AG09309 (cell line): ENCODE data around the gene NKX6-1.

ENCODE experiments used
- DNase-seq: peaks from one replicate; pipeline ENCODE4 v3.0.0-alpha.2; 2010; ENCODE audit warnings: low read depth
- H3K4me3 ChIP-seq: 2 replicates; pipeline ENCODE4 v1.5.1; 2011; ENCODE audit warnings: mild to moderate bottlenecking, low read depth, low read length, moderate library complexity; ENCODE audit not compliant: control insufficient read depth
- CTCF ChIP-seq: IDR thresholded peaks from 2 replicates; pipeline ENCODE4 v1.5.1; 2011; ENCODE audit warnings: mild to moderate bottlenecking, low read depth, low read length, inconsistent platforms; ENCODE audit not compliant: insufficient read depth, control insufficient read depth; ENCODE audit errors: missing control alignments

NKX6-1 gene

DNA sequence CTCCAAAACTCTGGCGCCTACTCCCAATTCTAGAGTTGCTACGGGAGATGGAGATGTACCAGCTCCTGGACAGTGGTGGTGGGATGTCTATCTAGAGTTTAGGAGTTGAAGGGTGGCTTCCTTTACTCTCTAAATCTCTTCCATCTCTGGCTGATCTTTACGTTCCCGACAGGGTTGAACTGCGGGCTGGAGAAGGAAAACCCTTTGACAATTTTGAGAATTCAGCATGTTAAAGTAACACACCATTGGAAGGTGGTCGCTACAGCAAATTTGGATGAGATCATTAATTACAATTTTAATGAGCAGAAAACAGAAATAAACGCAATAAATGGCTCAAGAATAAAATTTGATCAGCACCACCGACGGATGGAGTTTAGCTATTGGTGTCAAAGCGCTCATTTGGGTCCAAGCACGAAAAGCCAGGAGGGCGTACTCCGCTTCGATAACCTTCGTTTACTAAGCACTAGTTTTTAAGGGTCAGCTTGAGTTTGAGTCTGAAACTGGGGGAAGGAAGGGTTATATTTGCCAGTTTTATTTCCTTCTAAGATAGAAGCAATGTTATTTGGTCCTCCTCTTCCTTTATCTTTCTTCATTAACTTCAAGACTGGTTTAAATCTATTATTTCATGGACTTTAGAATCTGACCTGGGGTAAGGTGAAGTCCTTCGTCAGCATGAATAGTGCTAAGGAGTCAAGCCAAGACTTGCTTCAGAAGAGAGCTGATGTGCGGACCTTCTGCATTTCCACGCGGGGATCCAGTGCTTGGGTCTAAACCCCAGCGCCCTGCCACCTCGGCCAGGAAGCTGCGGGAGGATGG is 1.5 kb upstream of the NKX6-1 start:
- TF ChIP-seq CTCF = no peak
- no peak overlapping the region for H3K4me3 ChIP-seq

DNA sequence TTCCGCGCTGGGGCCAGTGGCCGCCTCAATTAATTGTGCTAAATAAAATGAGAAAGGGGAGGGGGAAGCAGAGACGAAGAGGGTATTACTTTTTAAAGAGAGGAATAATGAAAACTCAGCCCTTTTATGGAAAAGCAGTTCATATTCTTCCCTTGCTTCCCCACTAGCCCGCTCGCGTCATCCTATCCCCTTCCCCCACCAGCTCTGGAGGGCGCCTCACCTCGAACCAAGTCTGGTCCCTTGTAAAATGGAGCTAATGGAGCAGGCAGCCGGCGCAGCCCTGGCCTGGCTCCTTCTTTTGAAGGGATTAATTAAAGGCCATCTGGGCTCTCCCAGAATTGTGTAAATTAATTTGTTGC is 511 bp upstream of the NKX6-1 start:
- H3K4me3 ChIP-seq = peak overlapping the region; percentile 20
- no peak for TF ChIP-seq CTCF
- DNase-seq = no peak

More for the DNA sequence above, 1.5 kb upstream of the NKX6-1 start:
- no peak for DNase-seq

- H3K4me3 ChIP-seq = peak overlapping the region; percentile 71
- DNase-seq = no peak
- TF ChIP-seq CTCF = no peak
These were observed 723 bp downstream of the NKX6-1 start for GRCh38 chr4:84498203-84498934.

DNA sequence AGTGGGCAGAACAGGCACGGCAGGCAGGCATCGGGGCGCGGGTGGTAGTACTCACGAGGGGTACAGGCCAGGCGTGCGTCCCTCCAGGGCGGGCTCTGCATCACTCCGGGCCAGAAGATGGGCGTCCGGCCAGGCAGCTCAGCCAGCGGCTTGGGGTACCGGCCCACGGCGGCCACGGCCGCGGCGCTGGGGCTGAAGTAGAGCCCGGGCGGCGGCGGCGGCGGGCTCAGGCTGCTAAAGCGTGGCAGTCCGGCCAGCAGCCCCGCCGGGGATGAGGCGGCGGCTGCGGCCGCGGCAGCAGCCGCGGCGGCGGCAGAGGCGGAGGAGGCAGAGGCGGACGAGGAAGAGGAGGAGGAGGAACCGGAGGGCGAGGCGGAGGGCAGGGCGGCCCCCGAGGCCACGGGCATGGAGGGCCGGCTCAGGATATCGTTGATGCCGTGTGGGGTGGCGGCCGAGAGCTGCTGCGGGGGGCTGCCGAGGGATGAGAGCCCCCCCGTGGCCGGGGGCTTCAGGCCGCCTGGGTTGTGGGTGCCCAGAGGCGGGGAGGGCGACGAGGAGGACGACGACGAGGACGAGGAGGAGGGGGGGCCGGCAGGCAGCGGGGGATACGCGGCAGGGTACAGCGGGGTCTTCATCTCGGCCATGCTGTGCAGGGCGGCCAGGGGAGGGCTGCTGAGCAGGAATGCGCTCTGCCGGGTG is 1.4 kb downstream of the NKX6-1 start:
- peak overlapping the region; percentile 71 for H3K4me3 ChIP-seq
- DNase-seq = no peak
- TF ChIP-seq CTCF = no peak

DNA sequence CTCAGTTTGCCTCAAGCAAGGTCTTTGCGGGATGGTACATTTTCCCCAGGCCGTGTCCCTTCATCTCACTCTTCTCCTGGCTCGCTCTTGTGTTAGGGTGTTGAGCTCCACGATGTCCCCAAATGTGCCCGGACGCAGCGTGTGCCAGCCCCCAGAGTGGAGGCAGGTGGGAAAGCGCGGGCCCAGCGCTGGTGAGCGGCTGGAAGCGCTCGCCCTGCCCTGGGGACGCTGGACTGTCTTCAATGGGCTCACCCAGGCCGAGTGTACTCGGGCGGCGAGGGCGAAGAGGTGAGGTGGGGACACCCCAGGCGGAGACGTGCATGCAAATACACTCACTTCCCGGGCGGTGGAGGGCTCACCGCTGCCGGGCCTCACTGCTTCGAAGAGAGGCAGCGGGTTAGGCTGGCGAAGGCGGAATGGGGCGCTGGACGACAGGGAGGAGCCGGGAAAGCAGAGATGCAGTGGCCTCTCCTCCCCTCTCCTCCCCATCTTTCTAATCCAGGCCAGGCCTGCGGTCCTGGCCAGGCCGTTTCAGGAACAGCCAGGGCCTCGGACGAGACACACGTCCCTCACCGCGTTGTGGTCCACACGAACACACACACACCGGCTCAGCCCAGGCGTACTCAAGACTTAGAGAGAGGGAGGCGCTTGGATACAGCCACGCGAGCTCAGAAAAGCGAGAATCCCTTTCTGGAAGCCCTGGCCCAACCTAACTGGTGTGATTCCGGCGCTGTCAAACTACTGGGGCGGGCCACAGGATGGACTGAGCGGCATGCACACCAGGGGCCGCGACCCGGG is 2.2 kb downstream of the NKX6-1 start:
- TF ChIP-seq CTCF = no peak

GRCh38 chr4:84496331-84496705 is 2.8 kb downstream of the NKX6-1 start:
- H3K4me3 ChIP-seq = no peak overlapping the region
- no peak for TF ChIP-seq CTCF

More for the DNA sequence above, 2.2 kb downstream of the NKX6-1 start:
- H3K4me3 ChIP-seq = peak overlapping the region; percentile 71
- DNase-seq = no peak

More at GRCh38 chr4:84496331-84496705, 2.8 kb downstream of the NKX6-1 start:
- DNase-seq = no peak
